ENCODE data around the gene DKC1.
"Not testable (repeated sequence)": the region's sequence is repeated elsewhere in the genome, so short reads cannot be mapped to it uniquely, and the experiment has no call there.

DKC1 gene

DNA sequence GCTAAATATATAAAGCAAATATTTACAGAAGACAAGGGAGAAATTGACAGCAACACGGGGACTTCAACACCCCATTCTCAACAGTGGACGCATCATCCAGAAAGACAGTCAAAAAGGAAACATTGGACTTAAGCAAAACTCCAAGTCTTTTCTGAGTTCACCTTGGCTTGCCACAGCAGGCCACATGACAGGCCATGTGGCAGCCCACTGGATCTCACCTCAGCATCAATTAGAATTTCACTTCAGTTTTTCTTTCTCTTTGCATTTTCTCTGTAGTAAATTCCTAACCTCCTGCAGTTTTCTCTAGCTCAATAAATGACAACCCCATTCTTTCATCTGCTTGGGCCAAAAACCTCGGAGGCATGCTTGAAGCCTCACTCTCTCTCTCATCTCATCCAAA lies 59.4 kb downstream of the DKC1 start:
- no peak for DNase-seq

DNA sequence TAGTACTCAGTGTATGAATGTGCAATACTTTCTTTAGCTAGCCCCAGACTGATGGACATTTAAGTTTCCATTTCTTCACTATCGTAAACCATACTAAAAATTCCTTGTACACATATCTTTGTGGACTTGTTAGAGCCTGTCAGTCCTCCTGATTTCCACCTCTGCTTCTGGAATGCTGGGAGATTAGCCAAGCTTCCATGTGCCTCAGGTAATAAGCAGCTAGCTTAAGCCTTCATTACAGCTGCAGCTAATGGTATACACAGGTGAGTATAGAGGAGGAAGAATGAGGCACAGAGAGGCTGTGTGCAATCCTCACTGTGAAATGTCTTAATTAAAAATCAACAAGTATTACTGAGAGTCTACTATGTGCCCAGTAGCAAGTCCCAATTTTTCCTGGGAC lies 62.0 kb downstream of the DKC1 start:
- no peak for DNase-seq

DNA sequence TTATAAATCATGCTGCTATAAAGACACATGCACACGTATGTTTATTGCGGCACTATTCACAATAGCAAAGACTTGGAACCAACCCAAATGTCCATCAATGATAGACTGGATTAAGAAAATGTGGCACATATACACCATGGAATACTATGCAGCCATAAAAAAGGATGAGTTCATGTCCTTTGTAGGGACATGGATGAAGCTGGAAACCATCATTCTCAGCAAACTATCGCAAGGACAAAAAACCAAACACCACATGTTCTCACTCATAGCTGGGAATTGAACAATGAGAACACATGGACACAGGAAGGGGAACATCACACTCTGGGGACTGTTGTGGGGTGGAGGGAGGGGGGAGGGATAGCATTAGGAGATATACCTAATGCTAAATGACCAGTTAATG lies 62.9 kb downstream of the DKC1 start:
- not testable (repeated sequence) for DNase-seq

Measured in GDM1 (cell line).